GM19025 (cell line): ENCODE measurements around the gene CNPY4.
"Not testable (repeated sequence)": the region's sequence is repeated elsewhere in the genome, so short reads cannot be mapped to it uniquely, and the experiment has no call there.

Experiments
- ATAC-seq: cut with Tn5 transposase; IDR thresholded peaks from one replicate; pipeline ENCODE4 v1.9.1; 2021; ENCODE audit warnings: mild to moderate bottlenecking, low read depth, moderate library complexity; ENCODE audit not compliant: unreplicated experiment

The CNPY4 gene

GRCh38 chr7:100118388-100119071 is 904 bp upstream of the CNPY4 start:
- ATAC-seq: no peak

- ATAC-seq: peak; percentile 23
Measured at GRCh38 chr7:100119970-100120732, 717 bp downstream of the CNPY4 start.

GRCh38 chr7:100120733-100121036 is 1.3 kb downstream of the CNPY4 start:
- ATAC-seq: no peak

- ATAC-seq: no peak
Measured at GRCh38 chr7:100122067-100122466, 2.6 kb downstream of the CNPY4 start.

- ATAC-seq: no peak
Measured at GRCh38 chr7:100122568-100122967, 3.1 kb downstream of the CNPY4 start.

- no peak for ATAC-seq
Measured at GRCh38 chr7:100124301-100125230, 5.1 kb downstream of the CNPY4 start.

- ATAC-seq: peak; percentile 21
Measured at GRCh38 chr7:100126239-100126930, 7.0 kb downstream of the CNPY4 start.

GRCh38 chr7:100126931-100127865 is 7.8 kb downstream of the CNPY4 start, which contains the start of gene MBLAC1:
Gene MBLAC1, plus strand, starts transcription at chr7:100126967. Its CDS starts 429 bp downstream, at chr7:100127396.
- ATAC-seq: peak; percentile 53

GRCh38 chr7:100127866-100128636 is 8.6 kb downstream of the CNPY4 start:
- no peak for ATAC-seq

- ATAC-seq: no peak
Measured at GRCh38 chr7:100128637-100128963, 9.2 kb downstream of the CNPY4 start.

GRCh38 chr7:100130220-100130607 is 10.8 kb downstream of the CNPY4 start:
- not testable (repeated sequence) for ATAC-seq

GRCh38 chr7:100130608-100131453 is 11.4 kb downstream of the CNPY4 start:
- ATAC-seq: no peak

GRCh38 chr7:100132126-100132525 is 12.7 kb downstream of the CNPY4 start:
- ATAC-seq: no peak

GRCh38 chr7:100132697-100133151 is 13.3 kb downstream of the CNPY4 start:
- peak; percentile 67 for ATAC-seq

- no peak for ATAC-seq
Measured at GRCh38 chr7:100137851-100138760, 18.7 kb downstream of the CNPY4 start.

GRCh38 chr7:100141555-100141949 is 22.1 kb downstream of the CNPY4 start:
- ATAC-seq: no peak

GRCh38 chr7:100142461-100142860 is 23.0 kb downstream of the CNPY4 start:
- ATAC-seq: no peak
